Stomach (tissue), 4 donors: Measurements from ENCODE around the gene KPNA6.

Experiments used
- CTCF ChIP-seq, 7 experiments: fragments of 450-650 bp in 4 of 7; fragments of 200-600 bp in 3 of 7; sonication (generic) in 3 of 7; IDR thresholded peaks; one replicate each; pipeline ENCODE4 v1.5.1; 2016 to 2019; ENCODE audit warnings: antibody characterized with exemption in 7 of 7, control low read depth in 2 of 7, mild to moderate bottlenecking in 1 of 7
- EP300 ChIP-seq: sonication (generic); formaldehyde crosslinking; IDR thresholded peaks from one replicate; pipeline ENCODE4 v1.6.1; 2017; ENCODE audit warnings: antibody characterized with exemption

GRCh38 chr1:32220746-32221580 lies 113.1 kb downstream of the KPNA6 start:
- TF ChIP-seq CTCF (IDR thresholded peaks at IDR 0.05) (no peak), EP300 (no peak)
